Loucy (cell line): ENCODE data around the gene MYO1E.

Source experiments
- H2AFZ ChIP-seq: fragments of 200-600 bp; sonication (generic); 2 replicates; pipeline ENCODE4 v1.6.0; 2016; ENCODE audit warnings: antibody characterized with exemption, mild to moderate bottlenecking, low read length, moderate library complexity
- H3F3A ChIP-seq: fragments of 200-600 bp; 2 replicates; pipeline ENCODE4 v1.6.0; 2016; ENCODE audit warnings: antibody characterized with exemption, low read depth, mild to moderate bottlenecking
- H3K27me3 ChIP-seq: fragments of 200-600 bp; sonication (generic); 2 replicates; pipeline ENCODE4 v1.6.1; 2014; ENCODE audit warnings: low read length, mild to moderate bottlenecking; ENCODE audit not compliant: insufficient read depth, poor library complexity, severe bottlenecking
- H3K36me3 ChIP-seq: fragments of 200-600 bp; sonication (generic); 2 replicates; pipeline ENCODE4 v1.6.1; 2016; ENCODE audit warnings: low read length; ENCODE audit not compliant: insufficient read depth
- H3K4me1 ChIP-seq: fragments of 200-600 bp; sonication (generic); 2 replicates; pipeline ENCODE4 v1.5.1; 2014; ENCODE audit warnings: low read length, mild to moderate bottlenecking; ENCODE audit not compliant: insufficient read depth, poor library complexity, severe bottlenecking
- H3K4me2 ChIP-seq: fragments of 200-600 bp; sonication (generic); 2 replicates; pipeline ENCODE4 v1.6.0; 2014; ENCODE audit warnings: antibody characterized with exemption, low read length, low read depth, mild to moderate bottlenecking; ENCODE audit not compliant: poor library complexity, severe bottlenecking
- H3K4me3 ChIP-seq: fragments of 200-600 bp; sonication (generic); 2 replicates; pipeline ENCODE4 v1.5.1; 2014; ENCODE audit warnings: low read length, mild to moderate bottlenecking, mixed read lengths; ENCODE audit not compliant: poor library complexity, severe bottlenecking
- H3K79me2 ChIP-seq: fragments of 200-600 bp; sonication (generic); 2 replicates; pipeline ENCODE4 v1.6.1; 2014; ENCODE audit warnings: low read length; ENCODE audit not compliant: insufficient read depth
- H3K9ac ChIP-seq: fragments of 200-600 bp; sonication (generic); 2 replicates; pipeline ENCODE4 v1.6.0; 2014; ENCODE audit warnings: mild to moderate bottlenecking, low read depth, low read length, moderate library complexity; ENCODE audit not compliant: poor library complexity, severe bottlenecking
- H3K9me2 ChIP-seq: fragments of 200-600 bp; sonication (generic); replicated peaks from 2 replicates; pipeline ENCODE4 v1.6.1; 2016; ENCODE audit warnings: low read depth, low read length, mixed read lengths
- H3K9me3 ChIP-seq: fragments of 200-600 bp; sonication (generic); 2 replicates; pipeline ENCODE4 v1.6.1; 2014; ENCODE audit warnings: mild to moderate bottlenecking, antibody characterized with exemption, low read length, low read depth; ENCODE audit not compliant: insufficient read depth
- H4K20me1 ChIP-seq: fragments of 200-600 bp; sonication (generic); 2 replicates; pipeline ENCODE4 v1.6.0; 2014; ENCODE audit warnings: antibody characterized with exemption, low read length, mild to moderate bottlenecking; ENCODE audit not compliant: insufficient read depth, poor library complexity, severe bottlenecking
- CTCF ChIP-seq: fragments of 200-600 bp; sonication (generic); conservative IDR thresholded peaks from 2 replicates; pipeline ENCODE4 v1.5.1; 2014; ENCODE audit warnings: mild to moderate bottlenecking, antibody characterized with exemption, low read length
- EZH2phosphoT487 ChIP-seq: fragments of 200-600 bp; IDR thresholded peaks from 2 replicates; pipeline ENCODE4 v1.6.1; 2018; ENCODE audit warnings: antibody characterized with exemption, mild to moderate bottlenecking, moderate library complexity, borderline replicate concordance

MYO1E gene

GRCh38 chr15:59094077-59094476 is 278.6 kb downstream of the MYO1E start:
- Histone ChIP-seq H3K4me1 (no peaks in the 10 kb centered on the region), H3K36me3 (peaks cover 70% of the 10 kb centered on the region; the same call in 1 of the 2 replicates)

GRCh38 chr15:59087731-59088130 is 284.9 kb downstream of the MYO1E start:
- no peaks in the 10 kb centered on the region for H3K27me3 ChIP-seq
- H3K4me3 ChIP-seq = no peak overlapping the region
- H3K4me2 ChIP-seq = no peak overlapping the region
- H3K4me1 ChIP-seq = no peaks in the 10 kb centered on the region
- TF ChIP-seq EZH2phosphoT487 (no peak), CTCF (no peak)
- peaks cover 54% of the 10 kb centered on the region; the same call in 1 of the 2 replicates for H3K36me3 ChIP-seq
- no peaks in the 10 kb centered on the region for H3F3A ChIP-seq
- H3K9me3 ChIP-seq = no peaks in the 10 kb centered on the region
- H3K9me2 ChIP-seq = no peaks in the 10 kb centered on the region
- no peaks in the 10 kb centered on the region for H4K20me1 ChIP-seq
- H3K9ac ChIP-seq = no peak overlapping the region
- H2AFZ ChIP-seq = no peak overlapping the region
- H3K79me2 ChIP-seq = no peaks in the 10 kb centered on the region

More at GRCh38 chr15:59094077-59094476, 278.6 kb downstream of the MYO1E start:
- Histone ChIP-seq H2AFZ (no peak overlapping the region), H3K4me2 (no peak overlapping the region), H3K9me2 (no peaks in the 10 kb centered on the region), H4K20me1 (no peaks in the 10 kb centered on the region), H3K4me3 (no peak overlapping the region), H3K27me3 (no peaks in the 10 kb centered on the region), H3F3A (no peaks in the 10 kb centered on the region), H3K79me2 (no peaks in the 10 kb centered on the region), H3K9ac (no peak overlapping the region), H3K9me3 (no peaks in the 10 kb centered on the region)
- no peak for TF ChIP-seq CTCF
- no peak for TF ChIP-seq EZH2phosphoT487
